DOHH2 (cell line): ENCODE measurements around the gene AFF2.

ENCODE experiments used
- H3F3A ChIP-seq: fragments of 200-600 bp; sonication (generic), shearing (Covaris generic); 2 replicates; pipeline ENCODE4 v1.6.0; 2016; ENCODE audit warnings: antibody characterized with exemption, mild to moderate bottlenecking; ENCODE audit not compliant: control insufficient read depth, insufficient read depth
- H3K27ac ChIP-seq: fragments of 200-600 bp; sonication (generic); 2 replicates; pipeline ENCODE4 v1.5.1; 2014; ENCODE audit warnings: low read depth, mild to moderate bottlenecking, low read length, moderate library complexity
- H3K27me3 ChIP-seq: fragments of 200-600 bp; sonication (generic); 2 replicates; pipeline ENCODE4 v1.6.1; 2014; ENCODE audit warnings: mild to moderate bottlenecking, low read length, mixed read lengths; ENCODE audit not compliant: control insufficient read depth
- H3K36me3 ChIP-seq: fragments of 200-600 bp; sonication (generic); 2 replicates; pipeline ENCODE4 v1.6.1; 2014; ENCODE audit warnings: mild to moderate bottlenecking, low read length, moderate library complexity, mixed read lengths; ENCODE audit not compliant: control insufficient read depth
- H3K4me1 ChIP-seq: fragments of 200-600 bp; sonication (generic); 2 replicates; pipeline ENCODE4 v1.6.1; 2014; ENCODE audit warnings: mild to moderate bottlenecking, low read length, mixed read lengths; ENCODE audit not compliant: control insufficient read depth
- H3K4me2 ChIP-seq: fragments of 200-600 bp; sonication (generic); 2 replicates; pipeline ENCODE4 v1.6.0; 2014; ENCODE audit warnings: mild to moderate bottlenecking, low read length, moderate library complexity
- H3K4me3 ChIP-seq: fragments of 200-600 bp; sonication (generic); 2 replicates; pipeline ENCODE4 v1.5.1; 2014; ENCODE audit warnings: mild to moderate bottlenecking, low read length, mixed read lengths
- H3K79me2 ChIP-seq: fragments of 200-600 bp; sonication (generic); 2 replicates; pipeline ENCODE4 v1.6.1; 2014; ENCODE audit warnings: mild to moderate bottlenecking, low read length, mixed read lengths; ENCODE audit not compliant: control insufficient read depth
- H3K9me2 ChIP-seq: fragments of 200-600 bp; sonication (generic); replicated peaks from 2 replicates; pipeline ENCODE4 v1.6.1; 2014; ENCODE audit warnings: mild to moderate bottlenecking, low read length, mixed read lengths; ENCODE audit not compliant: control insufficient read depth
- H3K9me3 ChIP-seq: fragments of 200-600 bp; sonication (generic); 2 replicates; pipeline ENCODE4 v1.6.1; 2014; ENCODE audit warnings: antibody characterized with exemption, low read length, mixed read lengths; ENCODE audit not compliant: control insufficient read depth, insufficient read depth
- H4K20me1 ChIP-seq: fragments of 200-600 bp; sonication (generic); 2 replicates; pipeline ENCODE4 v1.6.0; 2014; ENCODE audit warnings: low read depth, mild to moderate bottlenecking, antibody characterized with exemption, low read length, moderate library complexity; ENCODE audit not compliant: control insufficient read depth, insufficient read depth
- EZH2phosphoT487 ChIP-seq: fragments of 200-600 bp; sonication (generic); IDR thresholded peaks from 2 replicates; pipeline ENCODE4 v1.6.1; 2017; ENCODE audit warnings: borderline replicate concordance, mild to moderate bottlenecking, antibody characterized with exemption, low read length, moderate library complexity, mixed read lengths
- TF ChIP-seq, protein P1 (sequence below): fragments of 200-600 bp; sonication (generic); IDR thresholded peaks from one replicate; pipeline ENCODE4 v1.5.1; 2014; ENCODE audit warnings: antibody characterized with exemption, mild to moderate bottlenecking, low read depth, low read length; ENCODE audit not compliant: poor library complexity, severe bottlenecking

Gene AFF2

DNA sequence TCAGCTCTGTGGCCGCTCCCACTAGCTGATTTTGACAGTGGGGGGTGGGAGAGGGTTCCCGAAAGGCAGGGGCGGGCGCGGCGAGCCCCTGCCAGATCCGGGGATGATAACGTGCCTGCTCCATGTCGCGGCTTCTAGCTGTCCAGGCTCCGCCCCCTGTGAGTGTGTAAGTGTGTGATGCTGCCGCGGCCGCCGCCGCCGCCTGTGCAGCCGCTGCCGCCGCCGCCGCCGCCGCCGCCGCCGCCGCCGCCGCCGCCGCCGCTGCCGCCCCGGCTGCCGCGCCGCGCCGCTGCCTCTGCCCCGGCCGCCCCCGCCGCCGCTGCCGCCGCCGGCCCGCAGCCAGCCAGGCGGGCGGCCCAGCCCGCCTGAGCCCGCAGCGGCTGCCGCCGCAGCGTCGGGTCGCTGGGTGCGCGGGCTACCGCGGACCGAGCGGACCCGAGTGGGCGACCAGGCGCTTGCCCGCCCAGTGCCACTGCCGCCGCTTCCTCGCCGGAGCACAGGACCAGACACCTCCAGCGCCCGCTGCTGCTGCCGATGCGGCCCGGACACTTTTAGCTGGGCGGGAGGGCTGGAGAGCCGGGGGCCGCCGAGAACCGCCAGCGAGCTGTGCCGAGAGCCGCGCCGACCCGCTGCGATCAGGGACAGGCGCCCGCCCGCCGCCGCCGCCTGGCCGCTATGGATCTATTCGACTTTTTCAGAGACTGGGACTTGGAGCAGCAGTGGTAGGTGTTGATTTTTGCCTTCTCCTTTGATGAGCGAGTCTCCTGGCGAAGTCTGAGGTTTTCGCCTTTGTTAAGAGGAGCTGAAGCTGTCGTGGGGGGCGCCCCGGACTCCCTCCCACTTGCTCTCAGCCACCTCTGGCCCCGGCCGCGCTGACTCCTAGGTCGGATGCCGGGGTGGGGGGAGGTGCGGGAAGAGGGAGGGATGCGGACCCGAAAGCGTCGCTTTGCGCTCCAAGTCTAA is at the start of gene AFF2:
AFF2 (plus strand) TSS at position 195 of the 963 bp plus-strand sequence; CDS start at position 676, 481 bp downstream.
- Histone ChIP-seq H3K79me2 (peaks cover 63% of the 10 kb centered on the region), H4K20me1 (no peaks in the 10 kb centered on the region), H3K36me3 (peaks cover 42% of the 10 kb centered on the region), H3K4me1 (peaks cover 60% of the 10 kb centered on the region), H3K9me3 (no peaks in the 10 kb centered on the region), H3K9me2 (no peaks in the 10 kb centered on the region), H3K27ac (peak within 1 kb of the TSS; percentile 89), H3K4me2 (peak within 1 kb of the TSS; percentile 95), H3K4me3 (peak within 1 kb of the TSS; percentile 89), H3K27me3 (no peaks in the 10 kb centered on the region), H3F3A (no peaks in the 10 kb centered on the region)
- TF ChIP-seq, protein P1, sequence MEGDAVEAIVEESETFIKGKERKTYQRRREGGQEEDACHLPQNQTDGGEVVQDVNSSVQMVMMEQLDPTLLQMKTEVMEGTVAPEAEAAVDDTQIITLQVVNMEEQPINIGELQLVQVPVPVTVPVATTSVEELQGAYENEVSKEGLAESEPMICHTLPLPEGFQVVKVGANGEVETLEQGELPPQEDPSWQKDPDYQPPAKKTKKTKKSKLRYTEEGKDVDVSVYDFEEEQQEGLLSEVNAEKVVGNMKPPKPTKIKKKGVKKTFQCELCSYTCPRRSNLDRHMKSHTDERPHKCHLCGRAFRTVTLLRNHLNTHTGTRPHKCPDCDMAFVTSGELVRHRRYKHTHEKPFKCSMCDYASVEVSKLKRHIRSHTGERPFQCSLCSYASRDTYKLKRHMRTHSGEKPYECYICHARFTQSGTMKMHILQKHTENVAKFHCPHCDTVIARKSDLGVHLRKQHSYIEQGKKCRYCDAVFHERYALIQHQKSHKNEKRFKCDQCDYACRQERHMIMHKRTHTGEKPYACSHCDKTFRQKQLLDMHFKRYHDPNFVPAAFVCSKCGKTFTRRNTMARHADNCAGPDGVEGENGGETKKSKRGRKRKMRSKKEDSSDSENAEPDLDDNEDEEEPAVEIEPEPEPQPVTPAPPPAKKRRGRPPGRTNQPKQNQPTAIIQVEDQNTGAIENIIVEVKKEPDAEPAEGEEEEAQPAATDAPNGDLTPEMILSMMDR = no peak
- no peak for TF ChIP-seq EZH2phosphoT487

DNA sequence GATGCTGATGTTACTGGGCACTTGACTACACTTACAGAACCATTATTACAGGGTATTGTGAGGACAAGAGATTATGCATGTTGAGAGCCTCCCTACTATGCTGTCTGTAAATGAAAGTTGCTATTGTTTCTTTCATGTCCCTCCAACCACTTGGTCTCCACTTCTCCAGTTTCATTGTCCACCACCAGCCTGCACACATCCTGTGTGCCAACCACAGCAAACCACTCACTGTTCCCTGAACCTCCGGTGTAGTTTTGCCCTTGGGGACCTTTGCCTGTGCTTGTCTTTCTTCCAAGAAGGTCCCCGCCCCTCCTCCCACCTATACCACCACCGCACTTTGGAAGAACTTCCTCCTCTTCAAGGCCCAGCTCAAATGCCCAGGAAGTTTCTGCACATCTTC is 43.1 kb upstream of the AFF2 start:
- Histone ChIP-seq H3K4me1 (peaks cover 60% of the 10 kb centered on the region), H3K9me2 (no peaks in the 10 kb centered on the region)

DNA sequence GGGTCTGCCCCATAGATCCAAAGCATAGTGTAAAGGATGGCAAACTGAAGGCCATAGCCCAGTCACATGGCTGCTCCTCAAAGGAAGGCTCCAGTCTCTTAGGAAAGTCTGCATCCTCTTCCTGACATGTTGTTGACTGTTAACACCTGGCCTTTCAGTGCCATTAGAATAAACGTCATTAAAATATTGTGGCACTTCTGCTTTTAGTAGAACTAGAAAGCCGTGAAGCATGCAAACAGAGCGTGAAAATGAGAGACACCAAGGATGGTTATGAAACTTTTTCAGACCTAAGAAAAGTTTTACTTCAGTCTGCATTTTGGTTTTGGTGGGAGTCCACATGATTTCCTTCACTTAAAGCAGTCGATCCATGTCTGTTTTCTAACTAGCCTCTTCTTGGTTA is 41.1 kb upstream of the AFF2 start:
- Histone ChIP-seq H3K27me3 (no peaks in the 10 kb centered on the region), H4K20me1 (no peaks in the 10 kb centered on the region), H3K79me2 (no peaks in the 10 kb centered on the region), H3K9me2 (no peaks in the 10 kb centered on the region), H3K4me3 (peak overlapping the region; percentile 68), H3F3A (peaks cover 7% of the 10 kb centered on the region; the same call in 1 of the 2 replicates), H3K27ac (peak overlapping the region; percentile 97), H3K36me3 (peaks cover 5% of the 10 kb centered on the region; the same call in 1 of the 2 replicates), H3K4me1 (peaks cover 70% of the 10 kb centered on the region), H3K4me2 (peak overlapping the region; percentile 87), H3K9me3 (no peaks in the 10 kb centered on the region)
- no peak for TF ChIP-seq EZH2phosphoT487
- TF ChIP-seq, protein P1 = no peak

More for the DNA sequence above, 43.1 kb upstream of the AFF2 start:
- TF ChIP-seq, protein P1 = no peak
- no peak for TF ChIP-seq EZH2phosphoT487
- peaks cover 7% of the 10 kb centered on the region; the same call in 1 of the 2 replicates for H3F3A ChIP-seq
- H3K79me2 ChIP-seq = no peaks in the 10 kb centered on the region
- H4K20me1 ChIP-seq = no peaks in the 10 kb centered on the region
- H3K9me3 ChIP-seq = no peaks in the 10 kb centered on the region
- H3K36me3 ChIP-seq = peaks cover 5% of the 10 kb centered on the region; the same call in 1 of the 2 replicates
- H3K27me3 ChIP-seq = no peaks in the 10 kb centered on the region
- 0 out of 2 replicates have a peak overlapping the region, but pooled peaks have one; percentile 26 for H3K4me2 ChIP-seq
- no peak overlapping the region for H3K4me3 ChIP-seq
- no peak overlapping the region for H3K27ac ChIP-seq
